ENCODE results near the gene CASZ1. TPM values are rescaled to one million over a fixed set of nuclear protein-coding genes. Genes with fewer than 3 reads are reported as not detected.

The CASZ1 gene
- total RNA-seq, 6 experiments from 2014 or later: 0.14 to 0.67 (median 0.43) TPM

DNA sequence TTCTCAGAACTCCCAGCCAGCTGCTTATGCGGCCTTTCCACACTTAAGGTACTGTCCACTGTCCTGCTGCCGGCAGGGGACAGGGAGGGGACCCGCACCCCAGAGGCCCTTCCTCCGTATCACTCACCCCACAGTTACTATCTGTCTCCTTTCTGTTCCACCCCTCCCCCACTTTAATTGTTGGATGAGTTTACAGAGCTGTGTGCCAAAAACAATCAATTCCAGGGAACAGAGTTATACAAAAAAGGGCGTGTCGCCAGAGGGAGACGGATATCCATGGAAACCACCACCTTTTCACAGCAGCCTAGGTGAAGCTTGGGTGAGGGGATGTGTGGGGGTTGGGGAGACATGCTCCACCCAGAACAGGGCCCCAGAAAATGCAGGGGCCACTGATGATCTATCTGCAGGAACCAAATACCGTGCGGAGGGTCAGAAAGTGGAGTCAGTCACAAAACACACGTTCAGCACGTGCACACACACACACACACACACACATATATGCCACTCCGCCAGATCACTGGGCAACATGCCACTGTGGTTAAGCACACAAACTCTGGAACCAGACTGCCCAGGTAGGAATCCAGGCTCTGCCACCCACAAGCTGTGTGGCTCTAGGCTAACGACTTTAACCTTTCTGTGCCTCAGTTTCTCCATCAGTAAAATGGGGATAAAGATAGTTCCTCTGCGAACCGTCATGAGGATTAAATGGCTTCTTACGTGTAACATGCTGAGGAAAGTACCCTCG lies 30.5 kb downstream of the CASZ1 start:
- Mint-ChIP-seq H3K4me3 (no peak overlapping the region), H3K27me3 (ENCODE audit: insufficient read depth) (peaks cover 48% of the 10 kb centered on the region), H3K4me1 (ENCODE audit: low read depth) (no peaks in the 10 kb centered on the region), H3K36me3 (ENCODE audit: low read depth) (no peaks in the 10 kb centered on the region), H3K9me3 (no peaks in the 10 kb centered on the region), H3K27ac (no peak overlapping the region)
- TF ChIP-seq, protein P1, sequence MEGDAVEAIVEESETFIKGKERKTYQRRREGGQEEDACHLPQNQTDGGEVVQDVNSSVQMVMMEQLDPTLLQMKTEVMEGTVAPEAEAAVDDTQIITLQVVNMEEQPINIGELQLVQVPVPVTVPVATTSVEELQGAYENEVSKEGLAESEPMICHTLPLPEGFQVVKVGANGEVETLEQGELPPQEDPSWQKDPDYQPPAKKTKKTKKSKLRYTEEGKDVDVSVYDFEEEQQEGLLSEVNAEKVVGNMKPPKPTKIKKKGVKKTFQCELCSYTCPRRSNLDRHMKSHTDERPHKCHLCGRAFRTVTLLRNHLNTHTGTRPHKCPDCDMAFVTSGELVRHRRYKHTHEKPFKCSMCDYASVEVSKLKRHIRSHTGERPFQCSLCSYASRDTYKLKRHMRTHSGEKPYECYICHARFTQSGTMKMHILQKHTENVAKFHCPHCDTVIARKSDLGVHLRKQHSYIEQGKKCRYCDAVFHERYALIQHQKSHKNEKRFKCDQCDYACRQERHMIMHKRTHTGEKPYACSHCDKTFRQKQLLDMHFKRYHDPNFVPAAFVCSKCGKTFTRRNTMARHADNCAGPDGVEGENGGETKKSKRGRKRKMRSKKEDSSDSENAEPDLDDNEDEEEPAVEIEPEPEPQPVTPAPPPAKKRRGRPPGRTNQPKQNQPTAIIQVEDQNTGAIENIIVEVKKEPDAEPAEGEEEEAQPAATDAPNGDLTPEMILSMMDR (IDR thresholded peaks at IDR 0.05): no peak
- no peak for DNase-seq

DNA sequence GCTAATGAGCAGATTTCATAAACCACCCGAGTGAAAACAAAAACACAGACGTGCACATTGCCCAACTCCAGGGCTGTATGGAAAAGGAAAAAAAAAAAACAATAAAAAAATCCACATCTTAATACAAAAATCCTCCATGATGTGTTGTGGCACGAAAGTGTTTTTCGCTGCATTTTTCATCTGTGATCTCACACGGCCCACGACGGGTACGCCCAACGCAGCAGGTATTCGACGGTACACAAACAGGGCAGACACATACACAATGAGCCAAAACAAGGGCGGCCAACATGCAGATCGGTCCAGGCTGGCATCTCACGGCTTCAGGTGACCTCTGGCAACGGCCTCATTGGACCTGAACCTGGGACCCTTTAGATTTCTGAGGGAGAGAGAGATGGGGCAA lies 31.1 kb downstream of the CASZ1 start:
- Mint-ChIP-seq H3K4me3 (no peak overlapping the region), H3K9me3 (no peaks in the 10 kb centered on the region), H3K27me3 (ENCODE audit: insufficient read depth) (peaks cover 49% of the 10 kb centered on the region), H3K27ac (no peak overlapping the region), H3K36me3 (ENCODE audit: low read depth) (no peaks in the 10 kb centered on the region), H3K4me1 (ENCODE audit: low read depth) (no peaks in the 10 kb centered on the region)
- TF ChIP-seq, protein P1 (IDR thresholded peaks at IDR 0.05): no peak
- DNase-seq: no peak

DNA sequence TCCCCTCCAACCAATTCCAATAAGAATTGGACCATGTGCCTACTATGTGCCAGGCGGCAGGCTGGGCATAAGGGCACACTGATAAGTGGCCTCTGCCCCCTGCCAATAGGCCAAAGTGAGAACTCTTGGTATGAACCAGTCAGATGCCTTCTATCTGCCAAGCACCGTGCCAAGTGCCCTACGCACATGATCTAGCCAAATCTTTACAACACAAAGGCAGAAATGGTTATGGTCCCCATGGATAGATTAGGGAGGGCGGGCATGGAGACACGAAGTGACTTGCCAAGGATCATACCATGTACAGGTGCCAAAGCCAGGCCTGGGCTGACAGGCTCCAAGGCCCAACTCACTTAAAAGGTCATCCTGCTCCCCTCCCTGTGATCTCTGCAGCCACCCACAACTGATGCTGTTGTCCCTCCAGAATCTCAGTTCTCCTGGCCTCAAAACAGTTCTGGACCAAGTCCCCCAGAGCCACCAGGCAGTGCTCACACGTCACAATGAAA lies 32.1 kb downstream of the CASZ1 start:
- TF ChIP-seq, protein P1 (IDR thresholded peaks at IDR 0.05): no peak
- H3K27ac Mint-ChIP-seq: no peak overlapping the region
- H3K4me1 Mint-ChIP-seq (ENCODE audit: low read depth): no peaks in the 10 kb centered on the region
- no peak overlapping the region for H3K4me3 Mint-ChIP-seq
- DNase-seq: no peak
- H3K36me3 Mint-ChIP-seq (ENCODE audit: low read depth): no peaks in the 10 kb centered on the region
- no peaks in the 10 kb centered on the region for H3K9me3 Mint-ChIP-seq
- H3K27me3 Mint-ChIP-seq (ENCODE audit: insufficient read depth): peaks cover 48% of the 10 kb centered on the region

DNA sequence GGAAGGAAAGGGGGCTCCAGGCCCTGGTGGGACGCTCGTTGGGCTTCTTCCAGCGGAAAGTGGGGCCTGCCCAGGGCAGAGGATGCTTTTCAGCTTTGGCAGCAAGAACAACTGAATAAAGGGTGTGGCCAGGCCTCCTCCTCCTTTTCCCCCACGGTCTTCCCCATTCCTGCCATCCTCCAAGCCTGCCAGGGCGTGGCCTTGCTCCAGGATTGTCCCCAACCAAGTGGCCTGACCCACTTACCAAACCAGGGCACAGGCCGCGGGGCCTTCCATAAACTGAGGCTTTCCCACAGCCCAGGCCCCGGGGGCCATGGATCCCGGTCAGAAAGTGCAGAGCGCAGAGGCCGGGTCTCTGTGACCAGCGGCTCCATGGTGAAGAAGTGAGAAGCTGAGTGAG lies 33.6 kb downstream of the CASZ1 start:
- Mint-ChIP-seq H3K4me3 (no peak overlapping the region), H3K27ac (no peak overlapping the region), H3K27me3 (ENCODE audit: insufficient read depth) (peaks cover 46% of the 10 kb centered on the region), H3K4me1 (ENCODE audit: low read depth) (no peaks in the 10 kb centered on the region), H3K9me3 (no peaks in the 10 kb centered on the region), H3K36me3 (ENCODE audit: low read depth) (no peaks in the 10 kb centered on the region)
- TF ChIP-seq, protein P1 (IDR thresholded peaks at IDR 0.05): no peak
- no peak for DNase-seq

DNA sequence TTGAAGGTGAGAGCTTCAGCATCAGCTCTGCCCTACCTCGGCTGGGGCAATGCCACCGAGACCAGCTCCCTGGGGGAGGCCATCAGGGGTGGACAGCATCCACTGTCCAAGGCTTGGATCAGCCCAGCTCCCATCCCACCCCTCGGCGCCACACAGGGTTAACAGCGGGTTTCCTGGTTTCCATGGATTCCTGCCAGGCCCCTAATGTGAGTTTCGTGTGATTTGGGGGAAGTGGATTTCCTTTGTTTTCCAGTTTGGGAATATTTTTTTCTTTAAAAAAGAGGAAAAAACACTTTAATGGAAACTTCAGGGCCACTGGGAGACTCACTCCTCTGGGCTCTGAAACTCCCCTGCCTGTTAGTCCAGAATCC lies 34.3 kb downstream of the CASZ1 start:
- Mint-ChIP-seq H3K4me3 (no peak overlapping the region), H3K27ac (no peak overlapping the region), H3K9me3 (no peaks in the 10 kb centered on the region), H3K27me3 (ENCODE audit: insufficient read depth) (peaks cover 41% of the 10 kb centered on the region), H3K36me3 (ENCODE audit: low read depth) (no peaks in the 10 kb centered on the region), H3K4me1 (ENCODE audit: low read depth) (no peaks in the 10 kb centered on the region)
- TF ChIP-seq, protein P1 (IDR thresholded peaks at IDR 0.05): no peak
- no peak for DNase-seq
